Kidney (tissue), 14 donors: ENCODE data around the gene EN2. TPM values are rescaled to one million over a fixed set of nuclear protein-coding genes. Genes with fewer than 3 reads are reported as not detected.
A peak's percentile ranks its signal among the peaks of the same experiment; 100 is the strongest.

Experiments
- DNase-seq, 5 donors: peaks; one replicate each; pipeline ENCODE4 v3.0.0-alpha.2; 2013 to 2020
- FAIRE-seq: peaks from 2 replicates; lab custom pipeline; 2012; peaks lifted over from hg19 to GRCh38; lab: Jason Lieb, UNC
- H3K27ac ChIP-seq, 2 donors: one replicate each; pipeline ENCODE4 v1.7.0; 2013; ENCODE audit warnings: low read depth in 2 of 2, low read length in 2 of 2, inconsistent platforms in 1 of 2
- H3K27me3 ChIP-seq: one replicate; pipeline ENCODE4 v1.7.1; 2013; ENCODE audit warnings: low read length, inconsistent platforms; ENCODE audit not compliant: control insufficient read depth, insufficient read depth
- H3K36me3 ChIP-seq, 3 donors: one replicate each; pipeline versions ENCODE4 v1.7.0 to v1.7.1; 2013; ENCODE audit warnings: low read length in 3 of 3, control low read depth in 1 of 3, inconsistent platforms in 1 of 3; ENCODE audit not compliant: insufficient read depth in 3 of 3, control insufficient read depth in 2 of 3
- H3K4me1 ChIP-seq, 3 donors: one replicate each; pipeline versions ENCODE4 v1.7.0 to v1.7.1; 2013; ENCODE audit warnings: low read length in 3 of 3, inconsistent platforms in 1 of 3, low read depth in 1 of 3; ENCODE audit not compliant: control insufficient read depth in 2 of 3, insufficient read depth in 2 of 3
- H3K4me3 ChIP-seq, 3 donors: one replicate each; pipeline versions ENCODE4 v1.7.0 to v1.8.1; 2013; ENCODE audit warnings: low read length in 3 of 3, control low read depth in 1 of 3, inconsistent platforms in 1 of 3
- H3K9ac ChIP-seq, 3 donors: one replicate each; pipeline versions ENCODE4 v1.7.0 to v1.7.1; 2013; ENCODE audit warnings: low read length in 3 of 3, control low read depth in 1 of 3, inconsistent platforms in 1 of 3
- H3K9me3 ChIP-seq, 3 donors: one replicate each; pipeline versions ENCODE4 v1.7.0 to v1.7.1; 2013; ENCODE audit warnings: low read length in 3 of 3, control low read depth in 1 of 3, inconsistent platforms in 1 of 3; ENCODE audit not compliant: control insufficient read depth in 2 of 3, insufficient read depth in 1 of 3
- CTCF ChIP-seq: IDR thresholded peaks from 3 replicates; pipeline ENCODE4 v1.5.1; 2012; ENCODE audit warnings: mild to moderate bottlenecking, moderate library complexity, borderline replicate concordance; ENCODE audit not compliant: insufficient read depth; ENCODE audit errors: extremely low read depth
- intact Hi-C: fragments of 100-400 bp; cut with DNase I; formaldehyde crosslinking; loops from one replicate; pipeline ENCODE4 v1.11.1; 2022
- polyA plus RNA-seq: library from polyadenylated mRNA; stranded (reverse); fragments of 350-450 nt; fragmentation: Illumina TruSeq; extraction: RNeasy Lipid Tissue Mini Kit (QIAGEN cat#74804); gene quantifications from one replicate; pipeline ENCODE4 v1.2.3, GENCODE V29; 2014; ENCODE audit warnings: low read depth, low replicate concordance; ENCODE audit not compliant: insufficient read depth
- total RNA-seq: library from RNA; stranded (reverse); fragmentation: NEBNext Ultra II Directional; extraction: Animal tissue kit (Norgen Biotek cat#: 25700); gene quantifications from one replicate; pipeline ENCODE4 v1.2.1, GENCODE V29; 2021
- donor health status: control.
- donor health status: control.
- donor health status: control.
- donor health status: control.
- donor health status: control.
- donor health status: DM: yes; HTN: yes; CAD: no.
- donor health status: Normal renal cell carcinoma (clear cell type).

The EN2 gene
- total and polyA plus RNA-seq, 2 donors from 2014 or later, result 0.13 TPM; not detected in 1

- TF ChIP-seq CTCF, result no peak
- peaks cover 11% of the 10 kb centered on the region for H3K27me3 ChIP-seq
- no peak for FAIRE-seq
These were observed 30.7 kb downstream of the EN2 start for GRCh38 chr7:155488483-155489127.

GRCh38 chr7:155489158-155489840, 31.4 kb downstream of the EN2 start:
- no peak overlapping the region for H3K9ac ChIP-seq
- intact Hi-C loops, result no loop called here
- FAIRE-seq (no peak), DNase-seq (peak in 2 of 5 donors; percentile 48 to 50)
- no peaks in the 10 kb centered on the region for H3K9me3 ChIP-seq
- H3K27ac ChIP-seq, result no peak overlapping the region
- peaks cover 0 to 3% (median 0%) of the 10 kb centered on the region in 3 donors for H3K4me1 ChIP-seq
- no peak for TF ChIP-seq CTCF
- no peaks in the 10 kb centered on the region for H3K36me3 ChIP-seq
- H3K4me3 ChIP-seq, result no peak overlapping the region
- peaks cover 6% of the 10 kb centered on the region for H3K27me3 ChIP-seq

More at GRCh38 chr7:155488483-155489127, 30.7 kb downstream of the EN2 start:
- no peak for DNase-seq
- Histone ChIP-seq H3K36me3 (no peaks in the 10 kb centered on the region), H3K9me3 (no peaks in the 10 kb centered on the region), H3K4me1 (peaks cover 0 to 3% (median 0%) of the 10 kb centered on the region in 3 donors), H3K9ac (no peak overlapping the region), H3K4me3 (no peak overlapping the region), H3K27ac (no peak overlapping the region)
- intact Hi-C loops, result no loop called here

- intact Hi-C loops, result no loop called here
- FAIRE-seq (no peak), DNase-seq (peak; percentile 62 to 81 (median 72))
- Histone ChIP-seq H3K27me3 (peaks cover 6% of the 10 kb centered on the region), H3K4me1 (peaks cover 0 to 3% (median 0%) of the 10 kb centered on the region in 3 donors), H3K9ac (no peak overlapping the region), H3K27ac (no peak overlapping the region), H3K9me3 (no peaks in the 10 kb centered on the region), H3K4me3 (peak overlapping the region in 2 of 3 donors; percentile 31 to 51), H3K36me3 (no peaks in the 10 kb centered on the region)
- TF ChIP-seq CTCF, result no peak
These were observed 32.1 kb downstream of the EN2 start for GRCh38 chr7:155489862-155490696.
